Loucy (cell line): Measurements from ENCODE around the gene B4GALNT4.

Experiments used
- H2AFZ ChIP-seq: fragments of 200-600 bp; sonication (generic); 2 replicates; pipeline ENCODE4 v1.6.0; 2016; ENCODE audit warnings: antibody characterized with exemption, mild to moderate bottlenecking, low read length, moderate library complexity
- H3F3A ChIP-seq: fragments of 200-600 bp; 2 replicates; pipeline ENCODE4 v1.6.0; 2016; ENCODE audit warnings: antibody characterized with exemption, low read depth, mild to moderate bottlenecking
- H3K27me3 ChIP-seq: fragments of 200-600 bp; sonication (generic); 2 replicates; pipeline ENCODE4 v1.6.1; 2014; ENCODE audit warnings: low read length, mild to moderate bottlenecking; ENCODE audit not compliant: insufficient read depth, poor library complexity, severe bottlenecking
- H3K36me3 ChIP-seq: fragments of 200-600 bp; sonication (generic); 2 replicates; pipeline ENCODE4 v1.6.1; 2016; ENCODE audit warnings: low read length; ENCODE audit not compliant: insufficient read depth
- H3K4me1 ChIP-seq: fragments of 200-600 bp; sonication (generic); 2 replicates; pipeline ENCODE4 v1.5.1; 2014; ENCODE audit warnings: low read length, mild to moderate bottlenecking; ENCODE audit not compliant: insufficient read depth, poor library complexity, severe bottlenecking
- H3K4me2 ChIP-seq: fragments of 200-600 bp; sonication (generic); 2 replicates; pipeline ENCODE4 v1.6.0; 2014; ENCODE audit warnings: antibody characterized with exemption, low read length, low read depth, mild to moderate bottlenecking; ENCODE audit not compliant: poor library complexity, severe bottlenecking
- H3K4me3 ChIP-seq: fragments of 200-600 bp; sonication (generic); 2 replicates; pipeline ENCODE4 v1.5.1; 2014; ENCODE audit warnings: low read length, mild to moderate bottlenecking, mixed read lengths; ENCODE audit not compliant: poor library complexity, severe bottlenecking
- H3K79me2 ChIP-seq: fragments of 200-600 bp; sonication (generic); 2 replicates; pipeline ENCODE4 v1.6.1; 2014; ENCODE audit warnings: low read length; ENCODE audit not compliant: insufficient read depth
- H3K9ac ChIP-seq: fragments of 200-600 bp; sonication (generic); 2 replicates; pipeline ENCODE4 v1.6.0; 2014; ENCODE audit warnings: mild to moderate bottlenecking, low read depth, low read length, moderate library complexity; ENCODE audit not compliant: poor library complexity, severe bottlenecking
- H3K9me2 ChIP-seq: fragments of 200-600 bp; sonication (generic); replicated peaks from 2 replicates; pipeline ENCODE4 v1.6.1; 2016; ENCODE audit warnings: low read depth, low read length, mixed read lengths
- H3K9me3 ChIP-seq: fragments of 200-600 bp; sonication (generic); 2 replicates; pipeline ENCODE4 v1.6.1; 2014; ENCODE audit warnings: mild to moderate bottlenecking, antibody characterized with exemption, low read length, low read depth; ENCODE audit not compliant: insufficient read depth
- H4K20me1 ChIP-seq: fragments of 200-600 bp; sonication (generic); 2 replicates; pipeline ENCODE4 v1.6.0; 2014; ENCODE audit warnings: antibody characterized with exemption, low read length, mild to moderate bottlenecking; ENCODE audit not compliant: insufficient read depth, poor library complexity, severe bottlenecking
- EZH2phosphoT487 ChIP-seq: fragments of 200-600 bp; IDR thresholded peaks from 2 replicates; pipeline ENCODE4 v1.6.1; 2018; ENCODE audit warnings: antibody characterized with exemption, mild to moderate bottlenecking, moderate library complexity, borderline replicate concordance
- TF ChIP-seq, protein P1 (sequence below): fragments of 200-600 bp; sonication (generic); conservative IDR thresholded peaks from 2 replicates; pipeline ENCODE4 v1.5.1; 2014; ENCODE audit warnings: mild to moderate bottlenecking, antibody characterized with exemption, low read length

B4GALNT4 gene

DNA sequence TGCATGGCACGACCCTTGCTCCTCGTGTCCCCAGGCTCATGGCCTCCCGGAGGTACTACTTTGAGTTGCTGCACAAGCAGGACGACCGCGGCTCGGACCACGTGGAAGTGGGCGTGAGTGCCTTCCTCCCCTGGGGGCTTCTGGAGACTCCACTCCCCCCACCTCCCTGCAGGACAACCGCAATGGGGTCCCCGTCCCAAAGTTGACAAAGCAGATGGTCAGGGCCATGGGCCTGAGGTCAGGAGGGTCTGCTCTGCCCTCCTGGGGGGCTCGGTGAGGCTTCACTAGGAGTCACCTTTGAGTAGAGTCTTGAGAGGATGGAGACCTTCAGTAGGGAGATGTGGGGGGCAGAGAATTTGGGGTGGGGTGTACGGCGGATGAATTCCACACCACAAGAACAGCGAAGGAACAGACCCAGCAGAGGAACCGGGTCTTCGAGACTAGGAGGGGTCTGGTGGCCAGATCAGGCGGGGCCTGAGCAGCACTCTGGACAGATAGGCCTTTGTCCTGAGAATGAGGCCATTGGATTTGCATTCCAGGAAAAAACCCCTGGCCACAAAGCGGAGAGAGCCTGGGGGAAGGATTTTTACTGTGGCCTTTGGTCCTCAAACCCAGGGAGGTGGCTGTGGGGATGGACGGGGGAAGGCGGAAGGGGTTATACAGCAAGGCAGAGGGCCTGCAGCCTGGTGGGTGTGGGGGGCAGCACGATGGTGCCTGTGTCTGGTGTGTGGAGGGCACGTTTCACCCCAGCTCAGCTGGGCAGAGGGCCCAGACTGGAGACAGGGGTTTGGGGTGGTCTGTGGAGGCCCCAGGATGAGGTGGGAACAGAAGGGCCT lies 4.6 kb downstream of the B4GALNT4 start:
- H3K4me3 ChIP-seq: no peak overlapping the region
- H3K9me2 ChIP-seq: no peaks in the 10 kb centered on the region
- H3K27me3 ChIP-seq: no peaks in the 10 kb centered on the region
- H3K4me1 ChIP-seq: peaks cover 13% of the 10 kb centered on the region
- H3K4me2 ChIP-seq: no peak overlapping the region
- TF ChIP-seq, protein P1, sequence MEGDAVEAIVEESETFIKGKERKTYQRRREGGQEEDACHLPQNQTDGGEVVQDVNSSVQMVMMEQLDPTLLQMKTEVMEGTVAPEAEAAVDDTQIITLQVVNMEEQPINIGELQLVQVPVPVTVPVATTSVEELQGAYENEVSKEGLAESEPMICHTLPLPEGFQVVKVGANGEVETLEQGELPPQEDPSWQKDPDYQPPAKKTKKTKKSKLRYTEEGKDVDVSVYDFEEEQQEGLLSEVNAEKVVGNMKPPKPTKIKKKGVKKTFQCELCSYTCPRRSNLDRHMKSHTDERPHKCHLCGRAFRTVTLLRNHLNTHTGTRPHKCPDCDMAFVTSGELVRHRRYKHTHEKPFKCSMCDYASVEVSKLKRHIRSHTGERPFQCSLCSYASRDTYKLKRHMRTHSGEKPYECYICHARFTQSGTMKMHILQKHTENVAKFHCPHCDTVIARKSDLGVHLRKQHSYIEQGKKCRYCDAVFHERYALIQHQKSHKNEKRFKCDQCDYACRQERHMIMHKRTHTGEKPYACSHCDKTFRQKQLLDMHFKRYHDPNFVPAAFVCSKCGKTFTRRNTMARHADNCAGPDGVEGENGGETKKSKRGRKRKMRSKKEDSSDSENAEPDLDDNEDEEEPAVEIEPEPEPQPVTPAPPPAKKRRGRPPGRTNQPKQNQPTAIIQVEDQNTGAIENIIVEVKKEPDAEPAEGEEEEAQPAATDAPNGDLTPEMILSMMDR: no peak
- TF ChIP-seq EZH2phosphoT487: no peak
- H2AFZ ChIP-seq: no peak overlapping the region
- H3K9ac ChIP-seq: no peak overlapping the region
- H3K36me3 ChIP-seq: no peaks in the 10 kb centered on the region
- no peaks in the 10 kb centered on the region for H3K79me2 ChIP-seq
- H3F3A ChIP-seq: no peaks in the 10 kb centered on the region
- no peaks in the 10 kb centered on the region for H3K9me3 ChIP-seq
- H4K20me1 ChIP-seq: no peaks in the 10 kb centered on the region

DNA sequence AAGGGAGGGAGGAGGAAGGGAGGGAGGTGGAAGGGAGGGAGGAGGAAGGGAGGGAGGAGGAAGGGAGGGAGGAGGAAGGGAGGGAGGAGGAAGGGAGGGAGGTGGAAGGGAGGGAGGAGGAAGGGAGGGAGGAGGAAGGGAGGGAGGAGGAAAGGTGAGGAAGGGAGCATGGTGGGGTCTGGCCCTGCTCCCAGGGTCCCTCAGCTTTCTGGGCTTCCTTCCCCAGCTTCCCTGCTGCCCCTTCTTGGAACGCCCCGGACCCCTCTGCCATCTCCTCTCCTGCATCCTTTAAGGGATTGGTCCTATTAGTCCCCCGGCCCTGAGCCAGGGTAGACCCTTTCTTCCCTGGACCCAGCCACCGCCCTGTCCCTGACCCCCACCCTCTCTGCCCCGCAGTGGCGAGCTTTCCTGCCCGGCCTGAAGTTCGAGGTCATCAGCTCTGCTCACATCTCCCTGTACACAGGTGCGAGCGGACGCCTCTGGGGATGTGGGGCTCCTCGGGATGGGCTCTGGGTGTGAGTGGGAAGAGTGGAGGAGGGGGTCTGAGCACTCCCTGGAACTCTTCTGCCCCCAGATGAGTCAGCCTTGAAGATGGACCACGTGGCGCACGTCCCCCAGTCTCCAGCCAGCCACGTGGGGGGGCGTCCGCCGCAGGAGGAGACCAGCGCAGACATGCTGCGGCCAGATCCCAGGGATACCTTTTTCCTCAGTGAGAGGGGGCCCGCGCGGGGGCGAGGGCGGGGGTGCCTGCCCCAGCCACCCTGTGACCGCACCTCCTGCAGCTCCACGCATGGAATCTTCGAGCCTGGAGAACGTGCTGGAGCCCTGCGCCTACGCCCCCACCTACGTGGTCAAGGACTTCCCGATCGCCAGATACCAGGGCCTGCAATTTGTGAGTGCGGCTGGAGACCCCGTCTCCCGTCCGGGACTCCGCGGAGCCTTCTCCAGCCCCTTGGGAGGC lies 6.0 kb downstream of the B4GALNT4 start:
- Histone ChIP-seq H3F3A (no peaks in the 10 kb centered on the region), H3K36me3 (no peaks in the 10 kb centered on the region), H3K4me1 (peaks cover 13% of the 10 kb centered on the region), H3K4me3 (no peak overlapping the region), H3K4me2 (no peak overlapping the region), H4K20me1 (no peaks in the 10 kb centered on the region), H2AFZ (no peak overlapping the region), H3K9me3 (no peaks in the 10 kb centered on the region; the same call in 1 of the 2 replicates), H3K79me2 (no peaks in the 10 kb centered on the region), H3K9me2 (no peaks in the 10 kb centered on the region), H3K9ac (no peak overlapping the region), H3K27me3 (no peaks in the 10 kb centered on the region)
- TF ChIP-seq EZH2phosphoT487: no peak
- TF ChIP-seq, protein P1: no peak

- no peaks in the 10 kb centered on the region for H4K20me1 ChIP-seq
- no peaks in the 10 kb centered on the region for H3K9me2 ChIP-seq
- no peak for TF ChIP-seq EZH2phosphoT487
- TF ChIP-seq, protein P1: no peak
- H3K4me2 ChIP-seq: no peak overlapping the region
- H3F3A ChIP-seq: no peaks in the 10 kb centered on the region
- peaks cover 8% of the 10 kb centered on the region for H3K4me1 ChIP-seq
- H3K4me3 ChIP-seq: no peak overlapping the region
- H3K9ac ChIP-seq: no peak overlapping the region
- no peaks in the 10 kb centered on the region for H3K27me3 ChIP-seq
- no peaks in the 10 kb centered on the region for H3K36me3 ChIP-seq
- H2AFZ ChIP-seq: no peak overlapping the region
- H3K9me3 ChIP-seq: no peaks in the 10 kb centered on the region; the same call in 1 of the 2 replicates
- H3K79me2 ChIP-seq: no peaks in the 10 kb centered on the region
Observed at GRCh38 chr11:376531-377173, 7.4 kb downstream of the B4GALNT4 start.
